HG02981 (cell line): ENCODE results near the gene JAZF1.

ENCODE experiments used
- ATAC-seq: cut with Tn5 transposase; IDR thresholded peaks from one replicate; pipeline ENCODE4 v1.9.1; 2021; ENCODE audit warnings: mild to moderate bottlenecking, moderate library complexity; ENCODE audit not compliant: unreplicated experiment

JAZF1 gene

GRCh38 chr7:28140979-28141378, 39.6 kb downstream of the JAZF1 start:
- no peak for ATAC-seq

- no peak for ATAC-seq
These were observed 41.8 kb downstream of the JAZF1 start for GRCh38 chr7:28138837-28139236.

GRCh38 chr7:28137463-28137862, 43.1 kb downstream of the JAZF1 start:
- ATAC-seq = no peak

- ATAC-seq = no peak
These were observed 43.7 kb downstream of the JAZF1 start for GRCh38 chr7:28136885-28137284.

- no peak for ATAC-seq
These were observed 44.2 kb downstream of the JAZF1 start for GRCh38 chr7:28136420-28136819.

GRCh38 chr7:28135760-28136159, 44.8 kb downstream of the JAZF1 start:
- ATAC-seq = no peak

GRCh38 chr7:28135315-28135714, 45.3 kb downstream of the JAZF1 start:
- no peak for ATAC-seq

GRCh38 chr7:28133872-28134271, 46.7 kb downstream of the JAZF1 start:
- ATAC-seq = no peak

- ATAC-seq = no peak
These were observed 47.4 kb downstream of the JAZF1 start for GRCh38 chr7:28132959-28133870.

GRCh38 chr7:28130277-28130676, 50.3 kb downstream of the JAZF1 start:
- no peak for ATAC-seq

GRCh38 chr7:28128608-28129007, 52.0 kb downstream of the JAZF1 start:
- ATAC-seq = no peak

- ATAC-seq = no peak
These were observed 54.1 kb downstream of the JAZF1 start for GRCh38 chr7:28126410-28127041.

GRCh38 chr7:28125431-28126409, 54.9 kb downstream of the JAZF1 start:
- ATAC-seq = no peak

- no peak for ATAC-seq
These were observed 56.2 kb downstream of the JAZF1 start for GRCh38 chr7:28124413-28124812.

- ATAC-seq = no peak
These were observed 56.8 kb downstream of the JAZF1 start for GRCh38 chr7:28123752-28124151.

- ATAC-seq = no peak
These were observed 59.1 kb downstream of the JAZF1 start for GRCh38 chr7:28121496-28121895.

GRCh38 chr7:28116041-28116440, 64.6 kb downstream of the JAZF1 start:
- no peak for ATAC-seq

- ATAC-seq = no peak
These were observed 65.3 kb downstream of the JAZF1 start for GRCh38 chr7:28115261-28115660.

- no peak for ATAC-seq
These were observed 66.5 kb downstream of the JAZF1 start for GRCh38 chr7:28114056-28114455.

GRCh38 chr7:28112883-28113540, 67.6 kb downstream of the JAZF1 start:
- no peak for ATAC-seq

- ATAC-seq = no peak
These were observed 68.1 kb downstream of the JAZF1 start for GRCh38 chr7:28112467-28112866.
